T-cell (primary cell): ENCODE results near the gene TMBIM4. TPM values are rescaled to one million over a fixed set of nuclear protein-coding genes. Genes with fewer than 3 reads are reported as not detected.
"Not testable (repeated sequence)": the region's sequence is repeated elsewhere in the genome, so short reads cannot be mapped to it uniquely, and the experiment has no call there.

Experiments used
- ATAC-seq, 4 experiments: fragments of 200-7000 bp in 3 of 4; fragments of 150-1000 bp in 1 of 4; cut with Tn5 transposase; replicated peaks in 1 of 4; 1 replicate in 3 of 4; 2 replicates in 1 of 4; pipeline ENCODE4 v1.10.0; 2021; ENCODE audit warnings: moderate library complexity in 3 of 4, mild to moderate bottlenecking in 2 of 4, moderate number of reproducible peaks in 1 of 4
- CTCF ChIA-PET, 2 donors: fragments of 300-600 bp; sonication (Branson Sonifier 250); formaldehyde crosslinking; loops; one replicate each; lab custom pipeline; 2022; ENCODE audit warnings: antibody characterized with exemption in 2 of 2; lab: Charles Lee
- POLR2A ChIA-PET, 2 donors: fragments of 300-600 bp; sonication (Branson Sonifier 250); formaldehyde crosslinking; loops; one replicate each; lab custom pipeline; 2022; ENCODE audit warnings: antibody characterized with exemption in 2 of 2; lab: Charles Lee
- DNase-seq, 35 experiments: peaks; one replicate each; pipeline versions ENCODE4 v3.0.0 to v3.0.0-alpha.2; 2013 to 2023
- H3K27ac ChIP-seq: one replicate; pipeline ENCODE4 v1.5.1; 2013; ENCODE audit warnings: low read length
- H3K27me3 ChIP-seq, 2 experiments: replicated peaks in 1 of 2; 1 replicate in 1 of 2; 2 replicates in 1 of 2; pipeline versions ENCODE4 v1.6.1 to v1.7.0; 2013; ENCODE audit warnings: low read length in 1 of 2, mixed read lengths in 1 of 2; ENCODE audit not compliant: control insufficient read depth in 2 of 2, insufficient read depth in 2 of 2; ENCODE audit errors: extremely low read depth in 1 of 2
- H3K36me3 ChIP-seq, 2 donors: 1 replicate in 1 of 2; 2 replicates in 1 of 2; pipeline versions ENCODE4 v1.6.1 to v1.7.0; 2013; ENCODE audit warnings: low read length in 1 of 2; ENCODE audit not compliant: control insufficient read depth in 2 of 2, insufficient read depth in 1 of 2; ENCODE audit errors: extremely low read depth in 1 of 2
- H3K4me1 ChIP-seq, 2 experiments: 1 replicate in 1 of 2; 2 replicates in 1 of 2; pipeline versions ENCODE4 v1.6.1 to v1.7.0; 2013; ENCODE audit warnings: low read length in 2 of 2, mixed read lengths in 1 of 2; ENCODE audit not compliant: insufficient read depth in 2 of 2, control insufficient read depth in 1 of 2; ENCODE audit errors: extremely low read depth in 1 of 2
- H3K4me3 ChIP-seq, 2 donors: 1 replicate in 1 of 2; 2 replicates in 1 of 2; pipeline versions ENCODE4 v1.5.1 to v1.7.0; 2013; ENCODE audit warnings: mild to moderate bottlenecking in 2 of 2, low read length in 1 of 2, moderate library complexity in 1 of 2; ENCODE audit not compliant: control insufficient read depth in 1 of 2; ENCODE audit errors: extremely low read depth in 1 of 2
- H3K9me3 ChIP-seq: 2 replicates; pipeline ENCODE4 v1.7.0; 2013
- H3K27ac Mint-ChIP-seq, 2 donors: one replicate each; pipeline ENCODE4 v1.8.0; 2020 to 2021; ENCODE audit warnings: mild to moderate bottlenecking in 2 of 2, mixed read lengths in 2 of 2
- H3K27me3 Mint-ChIP-seq, 2 donors: one replicate each; pipeline ENCODE4 v1.8.0; 2021 to 2022; ENCODE audit warnings: mixed read lengths in 2 of 2
- H3K36me3 Mint-ChIP-seq: one replicate; pipeline ENCODE4 v1.8.0; 2021; ENCODE audit warnings: mixed read lengths
- H3K4me1 Mint-ChIP-seq, 3 donors: one replicate each; pipeline ENCODE4 v1.8.0; 2020 to 2022; ENCODE audit warnings: mixed read lengths in 3 of 3, mild to moderate bottlenecking in 1 of 3
- H3K4me3 Mint-ChIP-seq, 3 donors: one replicate each; pipeline ENCODE4 v1.8.0; 2020 to 2022; ENCODE audit warnings: mild to moderate bottlenecking in 3 of 3, mixed read lengths in 3 of 3, moderate library complexity in 3 of 3
- H3K9me3 Mint-ChIP-seq, 3 donors: one replicate each; pipeline ENCODE4 v1.8.0; 2020 to 2022; ENCODE audit warnings: mixed read lengths in 3 of 3
- WGBS: methylation state at CpG from one replicate; pipeline ENCODE4 v1.1.5; 2013; ENCODE audit warnings: missing lambda C conversion rate; ENCODE audit not compliant: insufficient coverage; 5-methylcytosine and 5-hydroxymethylcytosine counted together
- total RNA-seq, 35 experiments: library from RNA in 6 of 35; stranded (reverse) in 6 of 35; fragments of 120-200 nt in 1 of 35; gene quantifications; one replicate each; pipeline versions ENCODE4 v1.2.1 to v1.2.4 and lab custom pipeline; 2013 to 2026

Gene TMBIM4
- total RNA-seq, 5 donors from 2014 or later (not counting 1 experiment from before 2014, with no cell fraction given): 44.7 to 90.0 (median 76.7) TPM

DNA sequence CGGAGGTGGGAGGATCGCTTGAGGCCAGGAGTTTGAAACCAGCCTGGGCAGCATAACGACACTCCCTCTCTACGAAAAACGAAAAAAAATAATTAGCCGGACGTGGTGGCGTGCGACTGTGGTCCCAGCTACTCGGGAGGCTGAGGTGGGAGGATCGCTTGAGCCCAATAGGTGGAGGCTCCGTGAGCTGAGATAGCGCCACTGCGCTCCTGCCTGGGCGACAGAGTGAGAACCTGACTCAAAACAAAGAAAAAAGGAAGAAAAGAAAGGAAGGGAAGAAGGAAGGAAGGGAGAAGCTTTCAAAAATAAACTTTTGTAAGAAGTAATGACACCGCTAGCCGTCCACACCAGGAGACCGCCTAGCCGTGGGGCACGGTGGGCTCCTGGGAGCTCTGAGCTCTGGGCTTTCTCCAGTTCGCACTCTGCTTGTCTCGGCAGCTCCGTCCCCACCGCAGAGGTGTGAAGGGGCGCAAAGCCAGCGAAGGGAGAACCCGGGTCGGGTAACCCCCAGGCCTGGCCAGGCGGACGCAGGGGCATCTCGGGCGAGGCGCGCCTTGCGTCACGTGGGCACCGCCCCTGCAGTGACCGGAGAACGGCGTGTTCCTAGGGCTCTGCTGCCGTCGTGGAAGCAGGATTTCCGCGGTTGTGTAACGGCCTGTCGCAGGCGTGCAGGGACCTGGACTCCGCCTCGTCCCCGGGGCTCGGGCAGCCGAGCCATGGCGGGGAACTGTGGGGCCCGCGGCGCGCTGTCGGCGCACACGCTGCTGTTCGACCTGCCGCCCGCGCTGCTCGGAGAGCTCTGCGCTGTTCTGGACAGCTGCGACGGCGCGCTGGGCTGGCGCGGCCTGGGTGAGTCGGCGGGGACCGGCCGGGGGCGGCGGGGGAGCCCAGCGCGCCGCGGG is 19.0 kb upstream of the TMBIM4 start, which contains the start of gene IRAK3:
TSS of gene IRAK3 (plus strand) at position 631 of the 902 bp plus-strand sequence. CDS start at position 717, 86 bp downstream.
- Mint-ChIP-seq H3K9me3 (peaks cover 0 to 7% (median 6%) of the 10 kb centered on the region in 3 donors), H3K4me1 (peaks cover 7 to 13% (median 11%) of the 10 kb centered on the region in 3 donors), H3K27me3 (peaks cover 54 to 61% of the 10 kb centered on the region in 2 donors), H3K4me3 (peak within 1 kb of the TSS; percentile 62 to 84 (median 74)), H3K36me3 (peaks cover 5% of the 10 kb centered on the region), H3K27ac (no peak within 1 kb of the TSS)
- ChIA-PET POLR2A (interaction anchor here (0.5 to 0.6 kb wide), 3 partner anchors 12 to 585 kb away, joined by 3 to 10 read pairs (median 3); no protein-coding TSS in a partner anchor), CTCF (no interaction called here)
- 17% methylated on average over 79 of the region's 82 CpGs for WGBS
- peaks cover 0 to 21% of the 10 kb centered on the region in 2 experiments for H3K27me3 ChIP-seq
- DNase-seq (peak in 31 of 35 experiments; percentile 2 to 61 (median 18)), ATAC-seq (peak; percentile 74 to 84 (median 78))
- no peaks in the 10 kb centered on the region for H3K9me3 ChIP-seq
- no peaks in the 10 kb centered on the region for H3K36me3 ChIP-seq
- no peak within 1 kb of the TSS for H3K27ac ChIP-seq
- H3K4me3 ChIP-seq: peak within 1 kb of the TSS; percentile 45 to 83
- peaks cover 0 to 10% of the 10 kb centered on the region in 2 experiments for H3K4me1 ChIP-seq

- Histone ChIP-seq H3K27me3 (peaks cover 0 to 20% of the 10 kb centered on the region in 2 experiments), H3K4me3 (no peak overlapping the region), H3K27ac (no peak overlapping the region), H3K4me1 (peaks cover 0 to 10% of the 10 kb centered on the region in 2 experiments), H3K36me3 (no peaks in the 10 kb centered on the region), H3K9me3 (no peaks in the 10 kb centered on the region)
- H3K4me1 Mint-ChIP-seq: peaks cover 7 to 13% (median 11%) of the 10 kb centered on the region in 3 donors
- H3K36me3 Mint-ChIP-seq: peaks cover 5% of the 10 kb centered on the region
- H3K27ac Mint-ChIP-seq: no peak overlapping the region
- CTCF ChIA-PET: no interaction called here
- peak overlapping the region in 2 of 3 donors; percentile 74 to 84 for H3K4me3 Mint-ChIP-seq
- DNase-seq: no peak
- H3K9me3 Mint-ChIP-seq: peaks cover 0 to 7% (median 6%) of the 10 kb centered on the region in 3 donors
- no peak for ATAC-seq
- POLR2A ChIA-PET: no interaction called here
- WGBS: 100% methylated on average over 2 of the region's 4 CpGs
- peaks cover 61 to 64% of the 10 kb centered on the region in 2 donors for H3K27me3 Mint-ChIP-seq
These were observed 18.0 kb upstream of the TMBIM4 start for GRCh38 chr12:66187821-66188220.

DNA sequence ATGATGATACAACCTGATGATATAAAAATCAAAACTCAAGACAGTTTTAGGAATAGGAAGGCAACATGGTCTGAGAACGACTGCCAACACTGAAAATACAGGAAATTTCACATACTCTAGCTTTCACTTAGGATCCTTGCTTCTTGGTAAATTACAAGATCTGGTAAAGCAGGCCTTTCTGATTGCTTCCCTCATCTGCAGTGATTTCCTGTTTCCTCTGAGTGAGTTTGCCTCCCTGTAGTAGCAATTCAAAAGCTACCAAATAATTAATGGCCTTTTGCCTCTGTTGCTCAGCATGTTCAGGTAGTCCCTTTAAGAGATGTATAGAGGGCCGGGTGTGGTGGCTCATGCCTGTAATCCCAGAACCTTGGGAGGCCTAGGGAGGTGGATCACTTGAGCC is 17.2 kb upstream of the TMBIM4 start:
- DNase-seq: no peak
- ChIA-PET CTCF (no interaction called here), POLR2A (no interaction called here)
- peaks cover 0 to 7% (median 6%) of the 10 kb centered on the region in 3 donors for H3K9me3 Mint-ChIP-seq
- ATAC-seq: no peak
- H3K27me3 ChIP-seq: peaks cover 0 to 20% of the 10 kb centered on the region in 2 experiments
- H3K4me3 Mint-ChIP-seq: peak overlapping the region in 1 of 3 donors; percentile 84
- no peaks in the 10 kb centered on the region for H3K36me3 ChIP-seq
- H3K27me3 Mint-ChIP-seq: peaks cover 68 to 70% of the 10 kb centered on the region in 2 donors
- H3K4me1 ChIP-seq: peaks cover 0 to 10% of the 10 kb centered on the region in 2 experiments
- 100% methylated on average over 1 of the region's 2 CpGs for WGBS
- H3K4me3 ChIP-seq: no peak overlapping the region
- H3K9me3 ChIP-seq: no peaks in the 10 kb centered on the region
- peaks cover 7 to 13% (median 11%) of the 10 kb centered on the region in 3 donors for H3K4me1 Mint-ChIP-seq
- no peak overlapping the region for H3K27ac Mint-ChIP-seq
- no peak overlapping the region for H3K27ac ChIP-seq
- peaks cover 5% of the 10 kb centered on the region for H3K36me3 Mint-ChIP-seq

DNA sequence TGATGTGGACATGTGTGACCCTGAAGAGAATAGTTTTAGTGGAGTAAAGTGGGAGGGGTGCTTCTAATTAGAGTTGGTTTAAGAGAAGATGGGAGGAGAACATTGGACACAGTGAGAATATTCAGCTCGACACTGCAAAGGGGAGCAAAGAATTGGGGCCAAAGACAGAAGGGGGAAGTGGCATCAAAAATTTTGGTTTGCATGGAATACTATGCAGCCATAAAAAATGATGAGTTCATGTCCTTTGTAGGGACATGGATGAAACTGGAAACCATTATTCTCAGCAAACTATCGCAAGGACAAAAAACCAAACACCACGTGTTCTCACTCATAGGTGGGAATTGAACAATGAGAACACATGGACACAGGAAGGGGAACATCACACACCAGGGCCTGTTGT is 15.0 kb upstream of the TMBIM4 start:
- H3K36me3 Mint-ChIP-seq, H3K27ac ChIP-seq, H3K4me1 ChIP-seq, DNase-seq, ATAC-seq, CTCF ChIA-PET, H3K4me3 Mint-ChIP-seq, POLR2A ChIA-PET, H3K9me3 Mint-ChIP-seq, H3K36me3 ChIP-seq, H3K27ac Mint-ChIP-seq, H3K4me3 ChIP-seq, H3K9me3 ChIP-seq: not testable (repeated sequence)
- WGBS: 100% methylated on average over 1 of the region's 3 CpGs
- H3K27me3 ChIP-seq: peaks cover 0 to 21% of the 10 kb centered on the region in 2 experiments
- Mint-ChIP-seq H3K27me3 (peaks cover 51 to 56% of the 10 kb centered on the region in 2 donors), H3K4me1 (peaks cover 7 to 13% (median 11%) of the 10 kb centered on the region in 3 donors)

DNA sequence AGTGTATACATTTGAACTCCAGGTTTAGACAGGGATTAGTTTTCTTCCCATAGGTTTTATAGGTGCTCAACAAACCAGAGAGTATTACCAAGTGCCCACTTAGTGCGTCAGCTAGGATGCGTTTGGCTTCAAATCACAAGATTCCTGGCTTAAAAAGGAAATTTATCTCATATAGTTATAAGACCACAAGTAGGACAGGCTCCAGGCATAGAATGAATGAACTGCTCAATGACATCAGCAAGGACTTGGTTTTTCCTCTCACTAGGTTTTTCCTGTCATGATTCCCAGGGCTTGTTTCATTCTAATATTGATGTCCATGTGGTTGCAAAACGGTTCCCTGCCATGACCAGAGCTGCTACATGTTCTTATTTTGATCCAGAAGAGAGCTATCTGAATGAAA is 13.2 kb upstream of the TMBIM4 start:
- Mint-ChIP-seq H3K27ac (no peak overlapping the region), H3K4me3 (no peak overlapping the region), H3K27me3 (peaks cover 42 to 49% of the 10 kb centered on the region in 2 donors), H3K4me1 (peaks cover 0 to 5% (median 3%) of the 10 kb centered on the region in 3 donors), H3K9me3 (peaks cover 0 to 7% (median 6%) of the 10 kb centered on the region in 3 donors), H3K36me3 (peaks cover 5% of the 10 kb centered on the region)
- WGBS: no CpG with 5 or more reads among the region's 3 CpGs
- Histone ChIP-seq H3K4me3 (no peak overlapping the region), H3K27ac (no peak overlapping the region), H3K4me1 (no peaks in the 10 kb centered on the region), H3K27me3 (peaks cover 0 to 10% of the 10 kb centered on the region in 2 experiments), H3K9me3 (no peaks in the 10 kb centered on the region), H3K36me3 (no peaks in the 10 kb centered on the region)
- POLR2A ChIA-PET: no interaction called here
- ATAC-seq (no peak), DNase-seq (no peak)
- CTCF ChIA-PET: no interaction called here

- Histone ChIP-seq H3K4me3 (no peak overlapping the region), H3K36me3 (no peaks in the 10 kb centered on the region), H3K27me3 (peaks cover 0 to 13% of the 10 kb centered on the region in 2 experiments), H3K9me3 (no peaks in the 10 kb centered on the region), H3K27ac (no peak overlapping the region), H3K4me1 (no peaks in the 10 kb centered on the region)
- Mint-ChIP-seq H3K4me3 (no peak overlapping the region), H3K9me3 (no peaks in the 10 kb centered on the region), H3K36me3 (no peaks in the 10 kb centered on the region), H3K27ac (no peak overlapping the region), H3K27me3 (peaks cover 9 to 10% of the 10 kb centered on the region in 2 donors), H3K4me1 (no peaks in the 10 kb centered on the region)
- ChIA-PET POLR2A (interaction anchor here (0.6 to 0.8 kb wide), 5 partner anchors 32 to 1128 kb away, joined by 3 to 5 read pairs (median 3); no protein-coding TSS in a partner anchor), CTCF (interaction anchor here (0.6 to 0.9 kb wide), 4 partner anchors 37 to 87 kb away, joined by 3 read pairs; no protein-coding TSS in a partner anchor)
- WGBS: no CpG with 5 or more reads among the region's 1 CpG
- DNase-seq: no peak
- no peak for ATAC-seq
These were observed 6.5 kb upstream of the TMBIM4 start for GRCh38 chr12:66176105-66176900.
